Astrocyte of the cerebellum (primary cell): ENCODE measurements around the gene ZNHIT3.

Experiments used
- DNase-seq: peaks from one replicate; pipeline ENCODE4 v3.0.0-alpha.2; 2011; ENCODE audit warnings: low read depth
- H3K4me3 ChIP-seq: 2 replicates; pipeline ENCODE4 v1.5.1; 2011; ENCODE audit warnings: mild to moderate bottlenecking, low read depth, low read length, moderate library complexity
- CTCF ChIP-seq: IDR thresholded peaks from 2 replicates; pipeline ENCODE4 v1.5.1; 2012; ENCODE audit warnings: low read length, low read depth, moderate library complexity, mild to moderate bottlenecking; ENCODE audit errors: missing control alignments
- in situ Hi-C: cut with HindIII; loops from 2 replicates; pipeline ENCODE4 v1.10.0; 2017; ENCODE audit warnings: low sequenced_read_pairs

The ZNHIT3 gene

GRCh38 chr17:36510636-36511035 is 24.2 kb downstream of the ZNHIT3 start:
- no peak for TF ChIP-seq CTCF
- no peak for DNase-seq
- in situ Hi-C loops = no loop called here
- H3K4me3 ChIP-seq = no peak overlapping the region

- H3K4me3 ChIP-seq = no peak overlapping the region
- DNase-seq = no peak
- in situ Hi-C loops = no loop called here
- no peak for TF ChIP-seq CTCF
Measured at GRCh38 chr17:36511216-36511615, 24.7 kb downstream of the ZNHIT3 start.

- H3K4me3 ChIP-seq = no peak overlapping the region
- in situ Hi-C loops = no loop called here
- no peak for TF ChIP-seq CTCF
- DNase-seq = no peak
Measured at GRCh38 chr17:36512641-36513040, 26.2 kb downstream of the ZNHIT3 start.

- TF ChIP-seq CTCF = no peak
- in situ Hi-C loops = no loop called here
- no peak overlapping the region for H3K4me3 ChIP-seq
- DNase-seq = no peak
Measured at GRCh38 chr17:36514856-36515255, 28.4 kb downstream of the ZNHIT3 start.

- no peak overlapping the region for H3K4me3 ChIP-seq
- TF ChIP-seq CTCF = no peak
- DNase-seq = no peak
- in situ Hi-C loops = no loop called here
Measured at GRCh38 chr17:36515837-36516236, 29.4 kb downstream of the ZNHIT3 start.

GRCh38 chr17:36523113-36523512 is 36.6 kb downstream of the ZNHIT3 start:
- in situ Hi-C loops = no loop called here
- TF ChIP-seq CTCF = no peak
- no peak for DNase-seq
- no peak overlapping the region for H3K4me3 ChIP-seq

GRCh38 chr17:36524428-36524876 is 38.0 kb downstream of the ZNHIT3 start:
- in situ Hi-C loops = no loop called here
- no peak for TF ChIP-seq CTCF
- no peak for DNase-seq
- no peak overlapping the region for H3K4me3 ChIP-seq
